HEK293T (cell line): ENCODE data around the gene TOMM7.
"Not testable (repeated sequence)": the region's sequence is repeated elsewhere in the genome, so short reads cannot be mapped to it uniquely, and the experiment has no call there.

Source experiments
- CTCF ChIA-PET: fragments of 350-600 bp; formaldehyde crosslinking; extraction: SDS; loops from one replicate; lab custom pipeline; 2021; ENCODE audit warnings: antibody characterized with exemption, inconsistent platforms; lab: Yijun Ruan, JAX
- POLR2A ChIA-PET: fragments of 350-600 bp; formaldehyde crosslinking; extraction: SDS; loops from one replicate; lab custom pipeline; 2020; ENCODE audit warnings: antibody characterized with exemption, inconsistent platforms; lab: Yijun Ruan, JAX
- DNase-seq: peaks from one replicate; pipeline ENCODE4 v3.0.0; 2012; ENCODE audit warnings: mixed read lengths; ENCODE audit errors: extremely low spot score
- ARNT ChIP-seq: fragments of 450-650 bp; IDR thresholded peaks from 2 replicates; pipeline ENCODE4 v1.6.1; 2017; ENCODE audit warnings: mild to moderate bottlenecking
- BHLHE40 ChIP-seq: fragments of 450-650 bp; IDR thresholded peaks from 2 replicates; pipeline ENCODE4 v1.6.1; 2016; ENCODE audit warnings: mild to moderate bottlenecking, moderate library complexity, borderline replicate concordance
- CTBP1 ChIP-seq: fragments of 450-650 bp; IDR thresholded peaks from 2 replicates; pipeline ENCODE4 v1.6.1; 2016; ENCODE audit warnings: borderline replicate concordance
- ELF4 ChIP-seq: fragments of 450-650 bp; IDR thresholded peaks from 2 replicates; pipeline ENCODE4 v1.6.1; 2017; ENCODE audit warnings: antibody characterized with exemption
- FOXA1 ChIP-seq: fragments of 450-650 bp; IDR thresholded peaks from 2 replicates; pipeline ENCODE4 v1.6.1; 2016; ENCODE audit warnings: mild to moderate bottlenecking
- FOXK2 ChIP-seq: fragments of 450-650 bp; IDR thresholded peaks from 2 replicates; pipeline ENCODE4 v1.6.1; 2016; ENCODE audit warnings: mild to moderate bottlenecking
- FOXM1 ChIP-seq: fragments of 450-650 bp; IDR thresholded peaks from 2 replicates; pipeline ENCODE4 v1.6.1; 2017; ENCODE audit warnings: mild to moderate bottlenecking, borderline replicate concordance
- HDGF ChIP-seq: fragments of 450-650 bp; IDR thresholded peaks from 2 replicates; pipeline ENCODE4 v1.6.1; 2017; ENCODE audit warnings: antibody characterized with exemption, borderline replicate concordance
- L3MBTL2 ChIP-seq: fragments of 450-650 bp; conservative IDR thresholded peaks from 2 replicates; pipeline ENCODE4 v1.6.1; 2016; ENCODE audit warnings: mild to moderate bottlenecking
- LEF1 ChIP-seq: fragments of 450-650 bp; IDR thresholded peaks from 2 replicates; pipeline ENCODE4 v1.6.1; 2017; ENCODE audit warnings: mild to moderate bottlenecking, borderline replicate concordance
- NFRKB ChIP-seq: fragments of 450-650 bp; IDR thresholded peaks from 2 replicates; pipeline ENCODE4 v1.6.1; 2016; ENCODE audit warnings: mild to moderate bottlenecking, moderate library complexity
- SP1 ChIP-seq: fragments of 450-650 bp; IDR thresholded peaks from 2 replicates; pipeline ENCODE4 v1.6.1; 2017
- SUZ12 ChIP-seq: fragments of 450-650 bp; IDR thresholded peaks from 2 replicates; pipeline ENCODE4 v1.6.1; 2016; ENCODE audit warnings: mild to moderate bottlenecking
- TARDBP ChIP-seq: fragments of 450-650 bp; IDR thresholded peaks from 2 replicates; pipeline ENCODE4 v1.6.1; 2016
- ZNF384 ChIP-seq: fragments of 450-650 bp; IDR thresholded peaks from 2 replicates; pipeline ENCODE4 v1.6.1; 2016
- TF ChIP-seq, protein P1 (sequence below): fragments of 450-650 bp; IDR thresholded peaks from 2 replicates; pipeline ENCODE4 v1.6.1; 2016

The TOMM7 gene

DNA sequence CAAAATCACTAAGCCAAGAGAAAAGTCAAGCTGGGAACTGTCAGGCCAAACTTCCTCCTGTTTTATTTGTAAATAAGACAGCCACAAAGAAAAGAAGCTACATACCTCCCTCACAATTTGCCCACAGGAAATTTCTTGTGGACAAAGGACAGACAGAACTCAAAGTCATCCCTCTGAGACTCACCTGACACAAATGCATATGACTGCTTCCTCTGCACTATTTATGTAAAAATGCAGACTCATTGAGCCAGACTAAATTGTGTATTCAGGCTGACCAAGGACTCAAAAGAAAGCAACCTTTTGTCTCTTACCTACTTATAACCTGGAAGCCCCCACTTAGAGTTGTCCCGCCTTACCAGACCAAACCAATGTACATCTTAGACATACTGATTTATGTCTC, 11.8 kb downstream of the TOMM7 start:
- DNase-seq, result no peak
- CTCF ChIA-PET, result interaction anchor here (1.5 to 2.2 kb wide), 2 partner anchors 29 to 244 kb away, joined by 3 to 10 read pairs; no protein-coding TSS in a partner anchor
- no peak for TF ChIP-seq NFRKB
- TF ChIP-seq BHLHE40, result no peak
- no peak for TF ChIP-seq ZNF384
- TF ChIP-seq HDGF, result no peak
- no peak for TF ChIP-seq CTBP1
- no peak for TF ChIP-seq FOXK2
- TF ChIP-seq SUZ12, result no peak
- TF ChIP-seq ARNT, result no peak
- TF ChIP-seq FOXM1, result no peak
- no peak for TF ChIP-seq LEF1
- TF ChIP-seq, protein P1, sequence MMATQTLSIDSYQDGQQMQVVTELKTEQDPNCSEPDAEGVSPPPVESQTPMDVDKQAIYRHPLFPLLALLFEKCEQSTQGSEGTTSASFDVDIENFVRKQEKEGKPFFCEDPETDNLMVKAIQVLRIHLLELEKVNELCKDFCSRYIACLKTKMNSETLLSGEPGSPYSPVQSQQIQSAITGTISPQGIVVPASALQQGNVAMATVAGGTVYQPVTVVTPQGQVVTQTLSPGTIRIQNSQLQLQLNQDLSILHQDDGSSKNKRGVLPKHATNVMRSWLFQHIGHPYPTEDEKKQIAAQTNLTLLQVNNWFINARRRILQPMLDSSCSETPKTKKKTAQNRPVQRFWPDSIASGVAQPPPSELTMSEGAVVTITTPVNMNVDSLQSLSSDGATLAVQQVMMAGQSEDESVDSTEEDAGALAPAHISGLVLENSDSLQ, result no peak
- no peak for TF ChIP-seq ELF4
- TF ChIP-seq FOXA1, result no peak
- TF ChIP-seq L3MBTL2, result no peak
- no peak for TF ChIP-seq SP1
- POLR2A ChIA-PET, result no interaction called here

DNA sequence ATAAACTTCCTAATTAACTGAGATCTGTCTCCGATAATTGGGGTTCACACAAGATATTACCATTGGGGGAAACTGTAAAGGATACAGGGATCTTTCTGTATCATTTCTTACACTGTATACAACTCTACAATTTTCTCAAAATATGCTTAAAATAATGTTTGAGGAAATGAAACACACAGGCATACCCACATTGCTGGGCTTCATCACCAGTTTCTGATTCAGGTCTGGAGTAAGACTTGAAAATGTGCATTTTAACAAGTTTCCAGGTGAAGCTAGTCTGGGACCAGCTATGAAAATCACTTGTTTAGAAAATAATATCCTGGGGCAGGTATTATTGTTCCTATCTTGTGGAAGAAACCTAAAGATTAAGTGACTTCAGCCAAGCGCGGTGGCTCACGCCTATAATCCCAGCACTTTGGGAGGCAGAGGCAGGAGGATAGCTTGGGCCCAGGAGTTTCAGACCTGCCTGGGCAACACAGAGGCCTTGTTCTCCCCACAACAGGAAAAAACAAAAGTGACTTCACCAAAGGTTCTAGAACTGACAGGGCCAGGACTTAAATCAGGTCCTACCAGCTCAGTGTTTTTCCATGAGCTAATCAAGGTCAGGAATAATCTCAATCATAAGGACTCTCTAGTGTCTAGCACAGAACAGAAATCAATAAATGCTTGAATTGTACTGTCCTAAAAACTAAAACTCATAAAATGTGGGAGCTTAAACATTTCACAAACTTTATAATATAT, 12.6 kb downstream of the TOMM7 start:
- POLR2A ChIA-PET, result no interaction called here
- DNase-seq, result no peak
- TF ChIP-seq ELF4, result no peak
- no peak for TF ChIP-seq SP1
- TF ChIP-seq FOXK2, result no peak
- TF ChIP-seq ZNF384, result no peak
- TF ChIP-seq ARNT, result no peak
- TF ChIP-seq L3MBTL2, result no peak
- TF ChIP-seq, protein P1, result no peak
- no peak for TF ChIP-seq TARDBP
- CTCF ChIA-PET, result interaction anchor here (0.5 to 2.2 kb wide), 3 partner anchors 24 to 244 kb away, joined by 3 to 10 read pairs (median 3); no protein-coding TSS in a partner anchor

DNA sequence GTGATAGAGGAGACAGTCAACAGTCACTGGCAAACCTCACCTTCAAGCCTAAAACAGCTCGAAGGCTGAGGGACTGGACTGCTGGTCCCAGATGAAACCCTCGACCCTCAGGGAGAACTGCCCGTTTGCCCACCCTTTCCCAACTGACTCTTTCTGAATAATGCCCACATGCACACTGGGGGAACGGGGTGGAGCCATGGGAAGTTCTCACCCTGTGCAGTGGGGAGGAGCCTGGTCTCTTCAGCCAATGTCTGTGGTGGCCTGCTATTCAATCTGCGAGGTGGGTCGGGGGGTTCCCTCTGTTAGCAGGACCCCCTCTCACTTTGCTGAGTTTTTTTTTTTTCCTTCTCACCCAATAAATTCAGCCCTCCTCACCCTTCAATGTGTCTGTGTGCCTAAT, 14.5 kb downstream of the TOMM7 start:
- DNase-seq, result no peak
- TF ChIP-seq TARDBP (no peak), L3MBTL2 (no peak), SUZ12 (no peak), HDGF (no peak), SP1 (no peak), NFRKB (no peak), FOXK2 (no peak), CTBP1 (no peak), LEF1 (no peak), FOXA1 (no peak), ZNF384 (no peak), FOXM1 (no peak), BHLHE40 (no peak), ARNT (no peak), ELF4 (no peak)
- TF ChIP-seq, protein P1, result no peak
- POLR2A ChIA-PET, result no interaction called here
- CTCF ChIA-PET, result no interaction called here

DNA sequence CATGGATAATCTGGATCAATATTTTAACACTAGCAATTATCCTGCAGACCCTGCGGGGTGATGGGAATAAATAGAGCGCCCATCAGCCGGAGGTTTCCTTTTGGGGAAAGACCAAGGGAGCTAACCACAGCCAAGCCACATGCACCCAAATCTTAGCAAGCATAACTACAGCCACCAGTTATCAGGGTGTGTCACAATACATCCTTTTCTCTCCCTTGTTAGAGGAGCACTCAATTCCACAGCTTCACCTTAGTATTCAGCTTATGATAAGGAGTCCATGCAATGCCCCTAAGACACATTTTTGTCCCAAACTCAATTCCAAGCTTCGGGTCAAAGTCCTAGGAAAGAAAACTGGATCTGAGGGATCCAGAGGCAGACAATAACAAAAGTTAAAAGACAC, 15.9 kb downstream of the TOMM7 start:
- POLR2A ChIA-PET, result no interaction called here
- CTCF ChIA-PET, result interaction anchor here (1.6 kb wide), 1 partner anchor 252 kb away, joined by 4 read pairs; no protein-coding TSS in a partner anchor
- TF ChIP-seq FOXK2 (no peak), ELF4 (no peak), FOXA1 (no peak), CTBP1 (no peak), SUZ12 (no peak), ZNF384 (no peak), BHLHE40 (no peak)
- DNase-seq, result no peak

DNA sequence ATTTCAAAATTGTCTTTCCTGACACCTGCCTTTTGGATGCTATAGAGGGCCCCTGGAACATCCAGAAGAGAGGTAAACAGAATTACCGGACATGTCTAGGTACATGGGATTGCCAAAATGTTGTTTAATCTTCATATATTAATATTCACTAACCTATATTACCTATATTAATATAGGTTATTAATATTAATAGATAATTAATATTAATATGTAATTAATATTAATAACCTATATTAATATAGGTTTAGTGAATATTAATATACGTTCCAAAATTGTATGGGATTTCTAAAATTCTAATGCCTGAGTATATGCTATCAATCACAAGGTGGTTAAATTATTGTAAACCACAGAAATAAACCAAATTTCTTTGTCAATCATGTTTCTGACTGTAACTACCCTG, 17.4 kb downstream of the TOMM7 start:
- TF ChIP-seq CTBP1 (no peak), FOXA1 (no peak), FOXK2 (no peak), LEF1 (no peak), ARNT (no peak), FOXM1 (no peak), ZNF384 (no peak), HDGF (no peak)
- ChIA-PET POLR2A (no interaction called here), CTCF (no interaction called here)
- no peak for DNase-seq

DNA sequence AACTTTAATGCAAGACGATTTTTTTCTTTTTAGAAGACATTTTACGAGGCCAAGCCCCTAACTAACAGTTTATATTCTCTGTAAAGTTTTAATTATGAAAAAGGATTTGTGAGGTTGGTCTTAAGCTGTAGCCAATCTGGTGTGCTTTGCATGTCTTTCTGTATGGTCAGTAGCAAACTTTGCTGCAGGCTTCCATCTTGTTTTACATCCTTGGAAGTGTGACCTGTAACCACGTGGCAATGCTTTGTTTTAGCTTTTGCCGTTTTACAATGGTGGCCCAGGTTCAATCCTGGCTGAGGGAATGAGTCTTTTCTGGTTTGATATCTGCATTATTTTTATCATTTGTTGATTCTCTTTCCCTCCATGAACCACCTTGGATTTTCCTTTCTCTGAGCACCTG, 19.8 kb downstream of the TOMM7 start:
- DNase-seq, POLR2A ChIA-PET, CTCF ChIA-PET: not testable (repeated sequence)
